Stimulated activated CD4-positive, alpha-beta T cell treated with anti-CD3 and anti-CD28 coated beads, Interleukin-2, amount 100 ng/mL, for 24 hours (primary cell): ENCODE measurements around the gene ZFAND3.
"Not testable (repeated sequence)": the region's sequence is repeated elsewhere in the genome, so short reads cannot be mapped to it uniquely, and the experiment has no call there.

ENCODE experiments used
- DNase-seq, 2 donors: peaks; one replicate each; pipeline ENCODE4 v3.0.0-alpha.2; 2020

ZFAND3 gene

GRCh38 chr6:37940074-37940847 lies 120.7 kb downstream of the ZFAND3 start:
- no peak for DNase-seq

DNA sequence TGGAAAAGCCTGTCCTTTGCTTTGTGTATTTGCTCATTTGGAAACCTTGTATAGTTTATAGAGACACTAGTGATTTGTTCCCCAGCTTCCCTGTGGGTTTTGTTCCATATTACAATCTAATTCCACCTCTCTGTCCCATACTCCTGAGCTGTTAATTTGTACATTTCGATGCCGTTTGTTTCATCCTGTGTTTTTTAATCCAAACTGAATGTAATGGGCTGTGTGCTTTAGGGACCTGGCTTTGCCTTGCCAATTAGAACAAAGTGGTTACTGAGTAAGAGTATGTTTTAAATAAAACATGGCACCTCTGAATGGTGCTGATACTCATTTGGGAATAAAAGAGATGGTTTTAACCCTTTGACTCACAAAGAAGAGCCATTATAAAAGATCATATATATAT lies 122.3 kb downstream of the ZFAND3 start:
- DNase-seq: no peak

DNA sequence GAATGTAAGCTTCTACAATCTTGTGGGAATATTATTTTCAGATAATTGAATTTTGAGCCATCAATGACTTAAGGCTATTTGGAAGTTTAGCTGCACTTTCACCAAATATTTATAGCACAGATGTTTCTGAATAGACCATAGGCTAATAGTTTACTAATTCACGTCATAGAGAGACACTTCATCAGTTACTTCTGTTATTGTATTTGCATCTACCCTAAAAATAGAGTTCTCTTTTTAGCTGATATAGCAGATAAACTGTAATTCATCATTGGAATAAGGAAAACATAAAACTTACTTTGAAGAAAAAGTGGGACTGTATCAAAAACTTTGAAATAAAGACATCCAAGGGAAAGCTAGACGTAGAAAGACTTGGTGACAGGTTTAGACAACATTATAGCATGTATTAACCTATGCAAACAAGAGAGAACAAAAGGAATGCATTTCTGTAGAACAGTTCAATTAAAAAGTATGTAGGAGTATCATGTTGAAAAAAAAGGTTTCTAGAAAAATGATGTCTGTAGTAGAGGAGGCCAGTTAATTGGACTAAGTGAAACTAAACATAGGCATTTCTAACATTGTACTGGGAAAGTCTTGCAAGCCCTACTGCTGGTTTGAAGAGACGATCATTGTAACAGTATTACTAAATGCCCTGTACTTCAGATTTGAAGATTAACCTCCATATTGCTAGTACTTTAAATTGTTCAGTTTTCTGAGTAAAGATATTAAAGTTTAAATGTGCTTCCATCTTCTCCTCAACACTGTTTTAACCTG lies 123.3 kb downstream of the ZFAND3 start:
- DNase-seq: no peak

DNA sequence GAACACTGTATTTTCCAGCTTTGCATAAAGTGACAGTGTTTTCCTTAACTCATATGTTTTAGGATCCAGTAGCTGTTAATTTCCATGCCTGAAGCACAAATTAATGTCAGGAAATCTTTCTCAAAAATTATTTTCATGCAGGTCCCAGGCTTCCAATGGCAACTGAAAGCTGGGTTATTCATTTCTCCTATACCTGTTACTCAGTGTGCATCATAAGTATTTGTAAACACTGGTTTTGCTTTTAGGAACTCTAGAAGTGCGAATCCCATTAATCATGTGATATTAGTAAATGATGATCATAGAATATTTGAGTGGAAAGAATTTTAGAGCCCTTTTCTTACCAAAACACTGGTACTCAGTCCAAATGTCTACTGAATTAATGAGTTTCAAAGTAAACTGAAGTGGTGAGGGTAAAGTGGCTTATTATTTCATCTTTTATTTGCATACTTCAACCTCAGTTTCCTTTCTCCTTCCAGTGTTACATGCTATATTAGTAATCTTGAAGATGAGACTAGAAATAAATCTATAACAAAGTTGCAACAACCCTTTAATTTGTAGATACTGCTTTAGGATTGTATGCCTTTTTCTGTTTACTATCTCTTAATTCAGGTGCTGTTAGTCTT lies 124.0 kb downstream of the ZFAND3 start:
- no peak for DNase-seq

DNA sequence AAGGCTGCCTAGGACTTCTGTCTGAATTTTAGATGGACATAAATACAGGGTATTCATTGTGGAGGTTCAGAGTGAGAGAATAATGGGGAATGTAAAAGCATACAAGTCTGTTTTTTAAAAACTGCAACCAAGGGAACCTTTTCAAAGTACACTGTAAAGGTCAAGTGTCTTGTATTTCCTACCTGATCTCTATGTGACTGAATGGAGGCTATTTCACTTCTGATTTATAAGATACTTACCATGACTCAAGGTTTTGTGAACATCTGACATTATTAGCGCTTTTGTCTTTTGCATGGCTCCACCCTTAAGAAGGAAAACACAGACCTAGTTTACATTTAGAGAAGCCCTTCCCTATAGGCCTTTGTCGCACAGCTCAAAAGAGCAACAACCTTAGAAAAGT lies 126.5 kb downstream of the ZFAND3 start:
- no peak for DNase-seq

DNA sequence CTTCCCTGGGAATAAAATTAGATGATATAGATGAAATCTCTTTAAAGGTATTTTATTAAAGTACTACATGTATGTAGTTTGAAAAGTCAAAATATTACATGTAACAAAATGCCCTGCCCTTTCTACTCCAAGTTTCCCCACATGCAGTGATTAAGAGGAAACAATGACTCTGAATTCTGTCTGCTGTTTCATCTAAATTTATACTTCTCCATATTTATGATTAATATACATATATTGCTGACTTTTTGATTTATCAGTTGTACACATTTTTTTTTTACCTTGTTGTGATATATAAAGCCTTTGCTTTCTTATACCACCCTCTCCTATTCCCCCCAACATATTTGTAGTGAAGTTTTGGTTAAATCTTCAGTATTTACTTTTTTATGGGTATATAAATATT lies 127.9 kb downstream of the ZFAND3 start:
- no peak for DNase-seq

- not testable (repeated sequence) for DNase-seq
Measured at GRCh38 chr6:37948584-37948983, 129.1 kb downstream of the ZFAND3 start.

GRCh38 chr6:37952027-37952426 lies 132.5 kb downstream of the ZFAND3 start:
- DNase-seq: no peak

GRCh38 chr6:37954791-37955190 lies 135.3 kb downstream of the ZFAND3 start:
- no peak for DNase-seq

GRCh38 chr6:37956711-37957275 lies 137.3 kb downstream of the ZFAND3 start:
- no peak for DNase-seq

- DNase-seq: no peak
Measured at GRCh38 chr6:37959061-37959460, 139.5 kb downstream of the ZFAND3 start.

GRCh38 chr6:37960139-37960935 lies 140.8 kb downstream of the ZFAND3 start:
- no peak for DNase-seq

- not testable (repeated sequence) for DNase-seq
Measured at GRCh38 chr6:37962481-37963080, 143.1 kb downstream of the ZFAND3 start.

DNA sequence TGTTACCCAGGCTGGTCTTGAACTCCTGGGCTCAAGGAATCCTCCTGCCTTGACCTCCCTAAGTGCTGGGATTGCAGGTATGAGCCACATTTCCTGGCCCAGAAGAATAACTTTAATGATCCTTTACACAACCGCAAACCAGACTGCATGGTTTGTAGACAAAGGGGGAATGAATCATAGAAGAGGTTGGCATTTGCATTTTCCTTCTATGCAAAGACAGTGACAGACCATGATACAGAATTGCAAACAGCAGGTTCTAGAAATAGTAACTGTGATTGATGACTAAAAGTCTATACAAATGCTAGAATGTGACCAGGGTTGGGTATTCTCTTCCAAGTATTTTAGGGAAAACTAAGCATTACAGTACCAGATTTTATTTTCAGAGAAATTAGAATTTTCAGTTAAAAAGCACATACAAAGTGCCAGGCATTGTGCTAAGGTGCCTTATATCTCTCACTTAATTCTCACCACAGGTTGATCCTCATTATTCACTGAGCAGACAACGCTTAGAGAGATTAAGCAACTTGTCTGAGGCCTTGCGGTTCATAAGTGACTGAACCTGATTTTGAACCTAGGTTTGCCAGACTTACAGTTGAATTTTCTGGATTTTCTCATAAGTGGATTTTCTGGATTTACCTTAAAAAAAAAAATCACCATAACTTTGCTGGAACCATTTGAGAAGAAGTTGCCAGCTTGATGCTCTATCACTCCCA lies 146.6 kb downstream of the ZFAND3 start:
- no peak for DNase-seq

DNA sequence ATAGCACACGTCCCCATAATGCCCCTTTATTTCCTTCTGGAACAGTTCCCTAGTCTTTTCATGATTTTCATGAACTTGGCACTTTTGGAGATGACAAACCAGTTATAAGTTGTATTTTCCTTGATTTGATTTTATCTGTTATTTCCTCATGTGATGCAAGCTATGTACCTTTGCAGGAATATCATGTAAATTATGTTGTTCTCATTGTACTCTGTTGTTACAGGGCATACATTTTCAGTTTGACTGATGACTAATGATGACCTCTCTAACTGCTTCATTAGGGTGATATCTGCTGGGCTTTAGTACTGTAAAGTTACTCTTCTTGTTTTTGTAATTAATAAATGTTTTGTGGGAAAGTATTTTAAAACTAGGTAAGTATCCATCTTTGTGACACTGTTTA lies 147.3 kb downstream of the ZFAND3 start:
- DNase-seq: no peak

DNA sequence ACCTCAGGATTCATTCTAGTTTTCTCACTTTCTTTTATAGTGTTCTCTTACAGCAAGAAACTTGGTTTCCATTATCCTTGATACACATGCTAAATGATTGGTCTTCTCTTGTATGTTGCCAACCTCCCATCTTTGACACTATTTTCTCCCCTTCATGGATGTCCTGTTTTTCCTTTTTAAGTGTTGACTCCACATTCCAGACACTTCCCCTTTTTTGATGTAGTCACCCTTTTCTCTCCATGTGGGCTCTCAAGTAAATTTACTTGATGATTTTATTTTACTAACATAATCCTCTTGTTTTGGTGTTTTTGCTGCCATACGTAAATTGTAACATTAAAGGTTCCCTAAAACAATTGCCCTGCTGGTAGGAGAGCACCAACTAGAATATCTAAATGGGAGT lies 148.1 kb downstream of the ZFAND3 start:
- DNase-seq: no peak

DNA sequence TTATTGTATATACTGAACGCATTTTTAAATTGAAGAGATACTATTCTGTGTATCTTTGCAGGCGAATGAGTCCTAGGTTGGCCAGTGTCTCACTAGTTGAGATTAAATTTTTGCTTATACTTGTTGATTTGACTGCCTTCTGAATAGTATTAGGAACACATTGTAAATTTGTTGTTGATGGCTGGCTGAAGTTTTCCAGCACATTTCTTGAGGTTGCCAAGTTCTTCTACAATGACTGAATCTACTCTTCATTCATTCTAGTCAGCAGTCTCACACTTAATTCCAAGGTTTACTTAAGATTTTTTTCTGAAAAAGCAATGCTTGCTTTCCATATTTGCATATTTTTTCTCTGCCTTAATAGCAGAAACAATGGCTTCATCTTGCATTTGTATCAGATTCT lies 151.7 kb downstream of the ZFAND3 start:
- no peak for DNase-seq

GRCh38 chr6:37971711-37972390 lies 152.3 kb downstream of the ZFAND3 start:
- no peak for DNase-seq

- no peak for DNase-seq
Measured at GRCh38 chr6:37972994-37973757, 153.6 kb downstream of the ZFAND3 start.

DNA sequence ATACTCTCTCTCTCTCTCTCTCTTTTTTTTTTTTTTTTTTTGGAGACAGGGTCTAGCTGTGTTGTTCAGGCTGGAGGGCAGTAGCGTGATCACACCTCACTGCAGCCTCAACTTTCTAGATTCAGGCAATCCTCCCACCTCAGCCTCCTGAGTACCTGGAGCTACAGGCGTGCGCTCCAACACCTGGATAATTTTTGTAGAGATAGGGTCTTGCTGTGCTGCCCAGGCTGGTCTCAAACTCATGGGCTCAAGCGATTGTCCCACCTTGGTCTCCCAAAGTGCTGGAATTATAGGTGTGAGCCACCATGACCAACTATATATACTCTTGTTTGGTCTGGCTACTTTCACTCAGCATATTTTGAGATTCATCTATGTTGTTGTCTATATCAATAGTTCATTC lies 154.9 kb downstream of the ZFAND3 start:
- no peak for DNase-seq
